A549 (cell line): ENCODE measurements around the gene PASD1.

ENCODE experiments used
- CHD4 ChIP-seq: fragments of 200-600 bp; sonication (generic); IDR thresholded peaks from 2 replicates; pipeline ENCODE4 v1.6.1; 2016; ENCODE audit warnings: antibody characterized with exemption, mild to moderate bottlenecking, borderline replicate concordance
- CTCF ChIP-seq: fragments of >200 bp; sonication (Bioruptor Twin); formaldehyde crosslinking; IDR thresholded peaks from 3 replicates; pipeline ENCODE4 v1.5.1; 2016
- EP300 ChIP-seq, 2 experiments: fragments of >200 bp; sonication (Bioruptor Twin); formaldehyde crosslinking; IDR thresholded peaks; 2 replicates in 1 of 2; 3 replicates in 1 of 2; pipeline ENCODE4 v1.6.1; 2016 to 2017
- USF2 ChIP-seq: fragments of 450-650 bp; IDR thresholded peaks from 2 replicates; pipeline ENCODE4 v1.6.1; 2014; ENCODE audit warnings: antibody characterized with exemption

- no peak for TF ChIP-seq CTCF
- TF ChIP-seq CHD4, result no peak
- no peak for TF ChIP-seq EP300 (IDR thresholded peaks at IDR 0.05)
- no peak for TF ChIP-seq USF2
Observed at GRCh38 chrX:151679798-151680402, 116.4 kb downstream of the PASD1 start.
